Neural cell (in vitro differentiated cells): Measurements from ENCODE around the gene VENTX. TPM values are rescaled to one million over a fixed set of nuclear protein-coding genes. Genes with fewer than 3 reads are reported as not detected.

ENCODE experiments used
- H2AFZ ChIP-seq: fragments of 200-600, 300-800 bp; sonication (generic), shearing (Covaris generic); 2 replicates; pipeline ENCODE4 v1.6.0; 2014; ENCODE audit warnings: low read depth, mild to moderate bottlenecking, antibody characterized with exemption, low read length, moderate library complexity
- H3F3A ChIP-seq: fragments of 200-600 bp; shearing (Covaris generic); 2 replicates; pipeline ENCODE4 v1.6.1; 2016; ENCODE audit warnings: mild to moderate bottlenecking, moderate library complexity, mixed read lengths, antibody characterized with exemption, low read length; ENCODE audit not compliant: insufficient read depth, poor library complexity, severe bottlenecking
- H3K27ac ChIP-seq: fragments of 200-600, 300-800 bp; sonication (generic), shearing (Covaris generic); 2 replicates; pipeline ENCODE4 v1.5.1; 2014; ENCODE audit warnings: mild to moderate bottlenecking, low read length, moderate library complexity
- H3K27me3 ChIP-seq: fragments of 300-800, 200-600 bp; sonication (generic), shearing (Covaris generic); 2 replicates; pipeline ENCODE4 v1.6.0; 2014; ENCODE audit warnings: mild to moderate bottlenecking, low read depth, low read length, moderate library complexity; ENCODE audit not compliant: insufficient read depth
- H3K36me3 ChIP-seq: fragments of 300-800, 200-600 bp; sonication (generic), shearing (Covaris generic); 2 replicates; pipeline ENCODE4 v1.5.1; 2014; ENCODE audit warnings: mild to moderate bottlenecking, antibody characterized with exemption, low read length, moderate library complexity; ENCODE audit not compliant: insufficient read depth
- H3K4me2 ChIP-seq: fragments of 300-800, 200-600 bp; sonication (generic), shearing (Covaris generic); 2 replicates; pipeline ENCODE4 v1.6.0; 2014; ENCODE audit warnings: mild to moderate bottlenecking, low read length
- H3K4me3 ChIP-seq: fragments of 300-800, 200-600 bp; sonication (generic), shearing (Covaris generic); 2 replicates; pipeline ENCODE4 v1.5.1; 2014; ENCODE audit warnings: mild to moderate bottlenecking, low read length, moderate library complexity
- H3K79me2 ChIP-seq: fragments of 200-600 bp; shearing (Covaris generic); replicated peaks from 2 replicates; pipeline ENCODE4 v1.6.0; 2014; ENCODE audit warnings: mild to moderate bottlenecking, low read length, moderate library complexity; ENCODE audit not compliant: insufficient read depth
- H3K9ac ChIP-seq: fragments of 300-800, 200-600 bp; sonication (generic), shearing (Covaris generic); 2 replicates; pipeline ENCODE4 v1.6.1; 2016; ENCODE audit warnings: mild to moderate bottlenecking, low read length, mixed read lengths
- H3K9me2 ChIP-seq: fragments of 200-600 bp; shearing (Covaris generic); 2 replicates; pipeline ENCODE4 v1.6.1; 2016; ENCODE audit warnings: mild to moderate bottlenecking, low read length, mixed read lengths; ENCODE audit not compliant: insufficient read depth
- H3K9me3 ChIP-seq: fragments of 200-600, 300-800 bp; sonication (generic), shearing (Covaris generic); 2 replicates; pipeline ENCODE4 v1.6.1; 2016; ENCODE audit warnings: mild to moderate bottlenecking, mixed run types, low read length, moderate library complexity, mixed read lengths
- H4K20me1 ChIP-seq: fragments of 200-600 bp; shearing (Covaris generic); 2 replicates; pipeline ENCODE4 v1.6.1; 2016; ENCODE audit warnings: mild to moderate bottlenecking, mixed run types; ENCODE audit not compliant: insufficient read depth
- CTCF ChIP-seq: fragments of 450-650 bp; IDR thresholded peaks from 2 replicates; pipeline ENCODE4 v1.5.1; 2014; ENCODE audit warnings: antibody characterized with exemption, mild to moderate bottlenecking, moderate library complexity; ENCODE audit not compliant: poor library complexity, severe bottlenecking
- EP300 ChIP-seq: fragments of 450-650 bp; conservative IDR thresholded peaks from 2 replicates; pipeline ENCODE4 v1.6.1; 2014; ENCODE audit warnings: antibody characterized with exemption, mild to moderate bottlenecking, moderate library complexity; ENCODE audit not compliant: poor library complexity, severe bottlenecking
- EZH2 ChIP-seq: fragments of 200-600, 300-800 bp; shearing (Covaris generic), sonication (generic); IDR thresholded peaks from 2 replicates; pipeline ENCODE4 v1.6.1; 2014; ENCODE audit warnings: antibody characterized with exemption, low read length, borderline replicate concordance, mild to moderate bottlenecking; ENCODE audit not compliant: insufficient read depth, poor library complexity, severe bottlenecking
- MXI1 ChIP-seq: fragments of 450-650 bp; conservative IDR thresholded peaks from 2 replicates; pipeline ENCODE4 v1.6.1; 2014; ENCODE audit warnings: antibody characterized with exemption, mild to moderate bottlenecking; ENCODE audit not compliant: poor library complexity, severe bottlenecking
- POLR2AphosphoS5 ChIP-seq: IDR thresholded peaks from 2 replicates; pipeline ENCODE4 v1.6.1; 2012
- RAD21 ChIP-seq: fragments of 450-650 bp; conservative IDR thresholded peaks from 2 replicates; pipeline ENCODE4 v1.6.1; 2014; ENCODE audit warnings: antibody characterized with exemption, mild to moderate bottlenecking, moderate library complexity
- SMC3 ChIP-seq: fragments of 450-650 bp; conservative IDR thresholded peaks from 2 replicates; pipeline ENCODE4 v1.6.1; 2014; ENCODE audit warnings: antibody characterized with exemption, mild to moderate bottlenecking, moderate library complexity; ENCODE audit not compliant: poor library complexity
- TAF1 ChIP-seq: IDR thresholded peaks from 2 replicates; pipeline ENCODE4 v1.6.1; 2012; ENCODE audit warnings: low read depth
- polyA plus RNA-seq: library from polyadenylated mRNA; depleted of rRNA; stranded (reverse); fragments of >200 nt; gene quantifications from 2 replicates; pipeline ENCODE4 v1.2.3, GENCODE V29; 2014
- TF ChIP-seq, protein P1 (sequence below): IDR thresholded peaks from 2 replicates; pipeline ENCODE4 v1.6.1; 2012; ENCODE audit warnings: borderline replicate concordance

VENTX gene
- polyA plus RNA-seq, 1 donor from 2014 or later, result not detected

GRCh38 chr10:133211141-133211830 is 26.4 kb upstream of the VENTX start:
- TF ChIP-seq CTCF, result no peak
- no peak for TF ChIP-seq TAF1
- no peak for TF ChIP-seq MXI1
- no peak for TF ChIP-seq POLR2AphosphoS5
- no peak for TF ChIP-seq EP300
- TF ChIP-seq EZH2, result no peak
- no peak for TF ChIP-seq RAD21
- TF ChIP-seq, protein P1, sequence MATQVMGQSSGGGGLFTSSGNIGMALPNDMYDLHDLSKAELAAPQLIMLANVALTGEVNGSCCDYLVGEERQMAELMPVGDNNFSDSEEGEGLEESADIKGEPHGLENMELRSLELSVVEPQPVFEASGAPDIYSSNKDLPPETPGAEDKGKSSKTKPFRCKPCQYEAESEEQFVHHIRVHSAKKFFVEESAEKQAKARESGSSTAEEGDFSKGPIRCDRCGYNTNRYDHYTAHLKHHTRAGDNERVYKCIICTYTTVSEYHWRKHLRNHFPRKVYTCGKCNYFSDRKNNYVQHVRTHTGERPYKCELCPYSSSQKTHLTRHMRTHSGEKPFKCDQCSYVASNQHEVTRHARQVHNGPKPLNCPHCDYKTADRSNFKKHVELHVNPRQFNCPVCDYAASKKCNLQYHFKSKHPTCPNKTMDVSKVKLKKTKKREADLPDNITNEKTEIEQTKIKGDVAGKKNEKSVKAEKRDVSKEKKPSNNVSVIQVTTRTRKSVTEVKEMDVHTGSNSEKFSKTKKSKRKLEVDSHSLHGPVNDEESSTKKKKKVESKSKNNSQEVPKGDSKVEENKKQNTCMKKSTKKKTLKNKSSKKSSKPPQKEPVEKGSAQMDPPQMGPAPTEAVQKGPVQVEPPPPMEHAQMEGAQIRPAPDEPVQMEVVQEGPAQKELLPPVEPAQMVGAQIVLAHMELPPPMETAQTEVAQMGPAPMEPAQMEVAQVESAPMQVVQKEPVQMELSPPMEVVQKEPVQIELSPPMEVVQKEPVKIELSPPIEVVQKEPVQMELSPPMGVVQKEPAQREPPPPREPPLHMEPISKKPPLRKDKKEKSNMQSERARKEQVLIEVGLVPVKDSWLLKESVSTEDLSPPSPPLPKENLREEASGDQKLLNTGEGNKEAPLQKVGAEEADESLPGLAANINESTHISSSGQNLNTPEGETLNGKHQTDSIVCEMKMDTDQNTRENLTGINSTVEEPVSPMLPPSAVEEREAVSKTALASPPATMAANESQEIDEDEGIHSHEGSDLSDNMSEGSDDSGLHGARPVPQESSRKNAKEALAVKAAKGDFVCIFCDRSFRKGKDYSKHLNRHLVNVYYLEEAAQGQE, result no peak
- TF ChIP-seq SMC3, result no peak
- H3K27ac ChIP-seq, result no peak overlapping the region
- H4K20me1 ChIP-seq, result no peaks in the 10 kb centered on the region
- H2AFZ ChIP-seq, result no peak overlapping the region
- no peaks in the 10 kb centered on the region for H3K9me3 ChIP-seq
- H3F3A ChIP-seq, result no peaks in the 10 kb centered on the region
- H3K9ac ChIP-seq, result no peak overlapping the region
- H3K9me2 ChIP-seq, result no peaks in the 10 kb centered on the region
- no peaks in the 10 kb centered on the region for H3K27me3 ChIP-seq
- no peak overlapping the region for H3K4me3 ChIP-seq
- H3K79me2 ChIP-seq, result no peaks in the 10 kb centered on the region
- H3K36me3 ChIP-seq, result no peaks in the 10 kb centered on the region
- no peak overlapping the region for H3K4me2 ChIP-seq

DNA sequence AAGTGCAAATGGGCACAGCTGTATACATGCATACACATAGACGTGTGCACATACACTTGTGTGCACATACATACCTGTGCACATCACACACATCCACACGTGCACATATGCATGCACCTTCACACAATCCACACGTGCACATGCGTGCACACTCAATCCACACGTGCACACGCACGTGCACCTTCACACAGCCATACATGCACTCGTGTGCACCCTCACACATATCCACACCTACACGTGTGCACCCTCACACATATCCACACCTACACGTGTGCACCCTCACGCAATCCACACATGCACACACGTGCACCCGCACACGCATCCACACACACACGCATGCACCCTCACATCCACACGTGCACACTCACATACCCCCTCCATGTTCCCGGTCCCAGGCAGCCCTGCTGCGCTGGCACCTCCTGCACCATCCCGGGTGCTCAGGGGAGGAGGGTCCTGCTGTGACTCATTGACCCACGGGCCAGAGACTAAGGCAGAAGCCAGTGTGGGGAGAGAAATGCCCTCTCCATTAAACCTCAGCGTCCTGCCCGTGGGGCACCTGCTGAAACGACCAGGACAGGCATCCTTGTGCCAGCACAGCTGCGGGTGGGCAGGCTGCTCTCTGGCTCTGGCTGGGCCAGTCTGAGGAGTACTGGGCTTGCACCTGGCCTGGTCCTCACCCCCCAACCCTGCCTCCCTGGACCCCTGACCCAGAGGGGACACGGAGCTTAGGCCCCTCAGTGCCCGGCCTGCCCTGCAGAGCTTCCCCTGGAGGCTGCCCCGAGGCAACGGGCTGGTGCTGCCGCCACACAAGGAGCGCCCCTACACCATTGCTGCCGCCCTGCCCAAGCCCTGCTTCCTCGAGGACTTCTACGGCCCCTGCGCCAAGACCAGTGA is 25.4 kb upstream of the VENTX start:
- H3K27me3 ChIP-seq, result no peaks in the 10 kb centered on the region
- H3F3A ChIP-seq, result no peaks in the 10 kb centered on the region
- H3K27ac ChIP-seq, result no peak overlapping the region
- H3K4me2 ChIP-seq, result no peak overlapping the region
- no peaks in the 10 kb centered on the region for H4K20me1 ChIP-seq
- H3K79me2 ChIP-seq, result no peaks in the 10 kb centered on the region
- no peak overlapping the region for H3K9ac ChIP-seq
- H3K9me3 ChIP-seq, result no peaks in the 10 kb centered on the region
- TF ChIP-seq, protein P1, result no peak
- TF ChIP-seq TAF1, result no peak
- no peak for TF ChIP-seq RAD21
- TF ChIP-seq SMC3, result no peak
- TF ChIP-seq CTCF, result no peak
- no peak for TF ChIP-seq EZH2
- no peak for TF ChIP-seq EP300
- no peak for TF ChIP-seq POLR2AphosphoS5
- no peak for TF ChIP-seq MXI1
- no peaks in the 10 kb centered on the region for H3K36me3 ChIP-seq
- H3K9me2 ChIP-seq, result no peaks in the 10 kb centered on the region
- H3K4me3 ChIP-seq, result no peak overlapping the region
- no peak overlapping the region for H2AFZ ChIP-seq
